Measurements from ENCODE around the gene FAM53B.

GRCh38 chr10:124592736-124593430 lies 151.3 kb downstream of the FAM53B start:
- TF ChIP-seq CTCF (IDR thresholded peaks at IDR 0.05) (no peak), POLR2AphosphoS5 (IDR thresholded peaks at IDR 0.05) (no peak), POLR2A (IDR thresholded peaks at IDR 0.05) (no peak)
